GM19035 (cell line): ENCODE results near the gene PPP4R3C.
"Not testable (repeated sequence)": the region's sequence is repeated elsewhere in the genome, so short reads cannot be mapped to it uniquely, and the experiment has no call there.

Source experiments
- ATAC-seq: cut with Tn5 transposase; IDR thresholded peaks from one replicate; pipeline ENCODE4 v1.9.1; 2021; ENCODE audit not compliant: unreplicated experiment

Gene PPP4R3C

GRCh38 chrX:27463187-27463586, at the start of gene PPP4R3C:
Gene PPP4R3C, minus strand, starts transcription at chrX:27463341. Its CDS starts 45 bp downstream, at chrX:27463296.
- ATAC-seq, result no peak

GRCh38 chrX:27491397-27491796, 28.3 kb upstream of the PPP4R3C start:
- ATAC-seq, result no peak

- ATAC-seq, result no peak
These were observed 2.9 kb upstream of the PPP4R3C start for GRCh38 chrX:27466051-27466450.

GRCh38 chrX:27465036-27465435, 1.9 kb upstream of the PPP4R3C start:
- no peak for ATAC-seq

- not testable (repeated sequence) for ATAC-seq
These were observed 4.0 kb downstream of the PPP4R3C start for GRCh38 chrX:27459129-27459528.

- not testable (repeated sequence) for ATAC-seq
These were observed 4.6 kb downstream of the PPP4R3C start for GRCh38 chrX:27458544-27458943.

- no peak for ATAC-seq
These were observed 11.8 kb downstream of the PPP4R3C start for GRCh38 chrX:27451324-27451723.

GRCh38 chrX:27446423-27446822, 16.7 kb downstream of the PPP4R3C start:
- no peak for ATAC-seq

- no peak for ATAC-seq
These were observed 17.7 kb downstream of the PPP4R3C start for GRCh38 chrX:27445438-27445837.

- no peak for ATAC-seq
These were observed 18.8 kb downstream of the PPP4R3C start for GRCh38 chrX:27444093-27444908.

- ATAC-seq, result not testable (repeated sequence)
These were observed 20.7 kb downstream of the PPP4R3C start for GRCh38 chrX:27442392-27442791.

- ATAC-seq, result no peak
These were observed 23.4 kb downstream of the PPP4R3C start for GRCh38 chrX:27439771-27440170.

GRCh38 chrX:27438937-27439336, 24.2 kb downstream of the PPP4R3C start:
- no peak for ATAC-seq

- ATAC-seq, result no peak
These were observed 28.1 kb downstream of the PPP4R3C start for GRCh38 chrX:27435031-27435430.
